ENCODE data around the gene HYAL3.
A peak's percentile ranks its signal among the peaks of the same experiment; 100 is the strongest.

The HYAL3 gene

GRCh38 chr3:50339485-50340146 lies 40.4 kb upstream of the HYAL3 start:
- Histone ChIP-seq H3K36me3 (ENCODE audit: control insufficient read depth, insufficient read depth, low read length) (no peaks in the 10 kb centered on the region), H3K4me1 (ENCODE audit: control insufficient read depth, insufficient read depth, low read length) (peaks cover 31% of the 10 kb centered on the region), H3K27me3 (ENCODE audit: control insufficient read depth, insufficient read depth, low read length) (peaks cover 56% of the 10 kb centered on the region), H3K27ac (ENCODE audit: low read depth, low read length) (no peak overlapping the region), H3K9ac (ENCODE audit: low read length) (no peak overlapping the region), H3K9me3 (ENCODE audit: control insufficient read depth, insufficient read depth, low read depth, low read length) (no peaks in the 10 kb centered on the region), H3K4me3 (ENCODE audit: low read depth, low read length) (peak overlapping the region; percentile 59; the same call in 1 of the 2 replicates)

- Histone ChIP-seq H3K36me3 (ENCODE audit: control insufficient read depth, insufficient read depth, low read length) (peaks cover 3% of the 10 kb centered on the region; the same call in 1 of the 2 replicates), H3K4me3 (ENCODE audit: low read depth, low read length) (no peak overlapping the region), H3K9me3 (ENCODE audit: control insufficient read depth, insufficient read depth, low read depth, low read length) (no peaks in the 10 kb centered on the region), H3K9ac (ENCODE audit: low read length) (no peak overlapping the region), H3K4me1 (ENCODE audit: control insufficient read depth, insufficient read depth, low read length) (peaks cover 35% of the 10 kb centered on the region), H3K27me3 (ENCODE audit: control insufficient read depth, insufficient read depth, low read length) (peaks cover 54% of the 10 kb centered on the region), H3K27ac (ENCODE audit: low read depth, low read length) (no peak overlapping the region)
These were observed 39.8 kb upstream of the HYAL3 start for GRCh38 chr3:50338965-50339364.

DNA sequence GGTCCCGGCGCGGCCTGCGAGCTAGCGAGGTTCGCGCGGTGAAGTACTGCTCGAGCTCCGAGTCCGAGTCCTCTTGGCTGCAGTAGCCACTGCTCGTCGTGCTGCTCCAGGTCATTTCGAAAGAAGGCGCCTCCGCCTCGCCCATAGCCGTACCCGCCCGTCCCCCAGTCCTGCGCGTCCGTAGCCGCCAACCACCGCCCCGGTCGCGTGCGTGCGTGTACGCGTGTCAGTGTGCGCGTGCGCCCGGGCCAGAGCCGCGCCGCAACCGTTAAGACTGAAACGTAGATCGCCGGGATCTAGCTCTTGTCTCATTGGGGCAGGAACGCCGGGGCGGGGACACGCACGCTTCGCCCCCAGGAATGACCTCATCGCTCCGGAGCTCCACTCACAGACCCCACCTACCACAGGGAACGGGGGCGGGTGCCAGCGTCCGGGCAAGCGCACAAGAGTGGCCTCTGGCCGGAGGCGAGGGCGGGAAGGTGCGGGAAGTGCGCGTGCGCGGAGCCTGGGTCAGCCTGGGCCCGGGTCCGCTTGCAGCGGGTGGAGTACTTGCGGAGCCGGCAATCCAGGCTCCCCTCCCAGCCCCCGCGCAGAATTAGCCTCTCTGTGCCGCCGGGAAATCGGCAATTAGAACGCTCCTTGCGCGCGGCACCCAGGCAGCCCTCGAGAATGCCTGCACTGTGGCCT lies 38.1 kb upstream of the HYAL3 start:
- H3K27me3 ChIP-seq (ENCODE audit: control insufficient read depth, insufficient read depth, low read length), result peaks cover 39% of the 10 kb centered on the region
- H3K4me3 ChIP-seq (ENCODE audit: low read depth, low read length), result peak overlapping the region; percentile 89
- H3K36me3 ChIP-seq (ENCODE audit: control insufficient read depth, insufficient read depth, low read length), result peaks cover 8% of the 10 kb centered on the region
- peak overlapping the region; percentile 90 for H3K27ac ChIP-seq (ENCODE audit: low read depth, low read length)
- peak overlapping the region; percentile 95 for H3K9ac ChIP-seq (ENCODE audit: low read length)
- H3K4me1 ChIP-seq (ENCODE audit: control insufficient read depth, insufficient read depth, low read length), result peaks cover 35% of the 10 kb centered on the region
- H3K9me3 ChIP-seq (ENCODE audit: control insufficient read depth, insufficient read depth, low read depth, low read length), result no peaks in the 10 kb centered on the region

DNA sequence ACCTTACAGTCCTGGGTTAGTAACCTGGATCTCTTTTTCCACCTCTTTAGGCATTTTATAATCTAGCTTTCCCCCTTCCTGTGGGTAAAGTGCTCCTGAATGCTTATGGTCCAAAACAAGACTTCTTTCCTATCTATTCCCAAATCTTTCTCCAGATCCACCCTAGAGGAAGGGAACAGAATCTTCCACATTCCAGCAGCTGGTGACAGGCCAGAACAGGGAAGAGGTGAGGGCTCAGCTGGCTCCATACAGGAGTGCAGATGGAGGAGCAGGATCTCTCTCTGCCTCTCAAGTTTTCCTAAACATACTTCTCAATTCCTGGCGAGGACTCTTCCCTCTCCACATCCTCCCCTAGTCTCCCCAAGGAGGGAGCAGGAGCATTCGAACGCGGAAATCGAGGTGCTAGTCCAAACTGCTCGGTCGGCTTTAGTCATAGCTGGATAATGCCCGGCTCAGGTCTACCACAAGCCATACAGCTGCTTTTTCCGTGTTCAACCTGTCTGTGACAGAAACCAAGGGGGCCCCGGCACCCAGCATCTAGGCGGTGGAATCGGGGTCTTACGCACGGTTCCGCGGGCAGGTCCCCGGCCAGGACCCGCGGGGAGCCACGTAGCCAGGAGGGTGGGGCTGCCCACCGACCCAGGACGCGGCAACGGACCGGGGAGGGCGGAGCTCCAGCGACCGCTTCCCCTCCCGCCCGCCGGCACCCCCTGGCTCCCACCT lies 37.4 kb upstream of the HYAL3 start:
- H3K36me3 ChIP-seq (ENCODE audit: control insufficient read depth, insufficient read depth, low read length), result peaks cover 15% of the 10 kb centered on the region
- H3K4me1 ChIP-seq (ENCODE audit: control insufficient read depth, insufficient read depth, low read length), result peaks cover 35% of the 10 kb centered on the region
- no peaks in the 10 kb centered on the region for H3K9me3 ChIP-seq (ENCODE audit: control insufficient read depth, insufficient read depth, low read depth, low read length)
- peak overlapping the region; percentile 95 for H3K9ac ChIP-seq (ENCODE audit: low read length)
- peak overlapping the region; percentile 89 for H3K4me3 ChIP-seq (ENCODE audit: low read depth, low read length)
- H3K27ac ChIP-seq (ENCODE audit: low read depth, low read length), result peak overlapping the region; percentile 90; the same call in 1 of the 2 replicates
- H3K27me3 ChIP-seq (ENCODE audit: control insufficient read depth, insufficient read depth, low read length), result peaks cover 32% of the 10 kb centered on the region

- peaks cover 23% of the 10 kb centered on the region for H3K4me1 ChIP-seq (ENCODE audit: control insufficient read depth, insufficient read depth, low read length)
- no peak overlapping the region for H3K9ac ChIP-seq (ENCODE audit: low read length)
- no peak overlapping the region for H3K4me3 ChIP-seq (ENCODE audit: low read depth, low read length)
- no peaks in the 10 kb centered on the region for H3K9me3 ChIP-seq (ENCODE audit: control insufficient read depth, insufficient read depth, low read depth, low read length)
- no peak overlapping the region for H3K27ac ChIP-seq (ENCODE audit: low read depth, low read length)
- H3K36me3 ChIP-seq (ENCODE audit: control insufficient read depth, insufficient read depth, low read length), result peaks cover 36% of the 10 kb centered on the region
- peaks cover 11% of the 10 kb centered on the region for H3K27me3 ChIP-seq (ENCODE audit: control insufficient read depth, insufficient read depth, low read length)
These were observed 35.3 kb upstream of the HYAL3 start for GRCh38 chr3:50334339-50335075.

GRCh38 chr3:50333744-50334328 lies 34.6 kb upstream of the HYAL3 start:
- Histone ChIP-seq H3K27ac (ENCODE audit: low read depth, low read length) (no peak overlapping the region), H3K9me3 (ENCODE audit: control insufficient read depth, insufficient read depth, low read depth, low read length) (no peaks in the 10 kb centered on the region), H3K4me3 (ENCODE audit: low read depth, low read length) (no peak overlapping the region), H3K36me3 (ENCODE audit: control insufficient read depth, insufficient read depth, low read length) (peaks cover 39% of the 10 kb centered on the region), H3K9ac (ENCODE audit: low read length) (no peak overlapping the region), H3K4me1 (ENCODE audit: control insufficient read depth, insufficient read depth, low read length) (peaks cover 23% of the 10 kb centered on the region), H3K27me3 (ENCODE audit: control insufficient read depth, insufficient read depth, low read length) (peaks cover 5% of the 10 kb centered on the region)

DNA sequence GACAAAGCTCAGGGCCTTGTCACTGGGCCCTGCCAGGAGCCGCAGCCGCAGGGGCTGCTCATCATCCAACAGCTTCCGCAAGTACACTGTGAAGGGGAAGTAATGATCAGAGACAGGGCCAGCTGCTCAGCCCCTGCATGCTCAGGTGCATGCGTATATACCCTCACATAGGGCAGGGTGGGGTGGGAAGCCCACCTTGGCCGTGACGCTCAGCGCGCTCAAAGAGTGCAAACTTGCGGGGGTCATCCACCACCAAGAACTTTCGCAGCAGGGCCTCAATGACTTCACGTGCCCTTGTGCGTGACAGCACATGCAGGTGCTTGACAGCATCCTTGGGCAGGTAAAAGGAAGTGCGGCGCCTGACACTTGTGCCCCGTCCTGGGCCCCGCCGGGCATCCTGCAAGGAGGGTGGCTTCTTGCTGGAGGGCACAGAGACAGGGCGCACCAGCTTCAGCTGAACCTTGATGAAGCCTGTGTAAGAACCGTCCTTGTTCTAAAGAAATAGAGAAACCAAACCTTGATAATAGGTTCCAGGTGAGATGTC lies 32.2 kb upstream of the HYAL3 start:
- Histone ChIP-seq H3K4me1 (ENCODE audit: control insufficient read depth, insufficient read depth, low read length) (peaks cover 14% of the 10 kb centered on the region), H3K9me3 (ENCODE audit: control insufficient read depth, insufficient read depth, low read depth, low read length) (no peaks in the 10 kb centered on the region), H3K27ac (ENCODE audit: low read depth, low read length) (no peak overlapping the region), H3K36me3 (ENCODE audit: control insufficient read depth, insufficient read depth, low read length) (peaks cover 39% of the 10 kb centered on the region), H3K27me3 (ENCODE audit: control insufficient read depth, insufficient read depth, low read length) (no peaks in the 10 kb centered on the region), H3K4me3 (ENCODE audit: low read depth, low read length) (no peak overlapping the region), H3K9ac (ENCODE audit: low read length) (no peak overlapping the region)

- no peak overlapping the region for H3K9ac ChIP-seq (ENCODE audit: low read length)
- H3K4me3 ChIP-seq (ENCODE audit: low read depth, low read length), result no peak overlapping the region
- no peaks in the 10 kb centered on the region for H3K27me3 ChIP-seq (ENCODE audit: control insufficient read depth, insufficient read depth, low read length)
- peaks cover 7% of the 10 kb centered on the region; the same call in 1 of the 2 replicates for H3K4me1 ChIP-seq (ENCODE audit: control insufficient read depth, insufficient read depth, low read length)
- H3K9me3 ChIP-seq (ENCODE audit: control insufficient read depth, insufficient read depth, low read depth, low read length), result no peaks in the 10 kb centered on the region
- H3K36me3 ChIP-seq (ENCODE audit: control insufficient read depth, insufficient read depth, low read length), result peaks cover 50% of the 10 kb centered on the region
- no peak overlapping the region for H3K27ac ChIP-seq (ENCODE audit: low read depth, low read length)
These were observed 31.1 kb upstream of the HYAL3 start for GRCh38 chr3:50330330-50330729.

DNA sequence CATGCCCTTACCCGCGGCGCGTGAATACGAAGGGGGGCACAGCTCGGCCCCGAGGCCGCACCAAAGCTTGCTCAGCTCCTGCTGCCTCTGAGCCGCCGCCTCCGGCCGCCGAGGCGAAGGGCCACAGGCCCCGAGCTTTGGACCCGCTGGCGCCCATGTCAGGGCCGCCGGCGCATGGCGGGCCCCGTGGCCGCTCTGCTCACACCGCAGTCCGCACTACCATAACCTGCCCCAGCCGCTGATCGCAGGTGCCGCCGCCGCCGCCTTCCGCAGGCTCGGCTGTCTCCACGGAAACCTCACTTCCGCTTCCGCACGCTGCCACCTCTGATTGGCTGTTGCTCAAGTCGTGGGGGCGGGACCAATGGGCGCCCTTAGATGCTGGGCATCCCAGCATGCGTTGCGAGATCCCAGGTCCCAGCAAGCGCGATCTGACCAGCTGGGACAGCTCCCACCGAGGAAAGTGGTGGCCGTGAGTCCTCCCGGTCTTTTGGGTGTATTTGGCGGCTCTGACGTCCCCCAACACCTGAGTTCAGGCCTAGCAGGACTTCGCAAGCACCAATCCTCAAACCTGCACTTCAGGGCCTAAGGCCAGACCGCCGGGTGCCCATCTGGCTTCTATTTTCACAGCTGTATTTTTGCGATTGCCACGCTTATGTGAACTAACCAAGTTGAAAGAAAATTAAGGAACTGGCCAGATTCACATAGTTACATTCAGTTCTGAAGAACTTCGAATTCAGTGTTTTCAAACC lies 28.9 kb upstream of the HYAL3 start, which contains the start of gene TUSC2:
Gene TUSC2 (minus strand): TSS at position 281 of the 749 bp plus-strand sequence. CDS start 124 bp downstream, at position 157.
- Histone ChIP-seq H3K4me3 (ENCODE audit: low read depth, low read length) (peak within 1 kb of the TSS; percentile 84), H3K27me3 (ENCODE audit: control insufficient read depth, insufficient read depth, low read length) (no peaks in the 10 kb centered on the region), H3K4me1 (ENCODE audit: control insufficient read depth, insufficient read depth, low read length) (peaks cover 12% of the 10 kb centered on the region), H3K27ac (ENCODE audit: low read depth, low read length) (peak within 1 kb of the TSS; percentile 3; the same call in 1 of the 2 replicates), H3K9ac (ENCODE audit: low read length) (peak within 1 kb of the TSS; percentile 77), H3K9me3 (ENCODE audit: control insufficient read depth, insufficient read depth, low read depth, low read length) (no peaks in the 10 kb centered on the region), H3K36me3 (ENCODE audit: control insufficient read depth, insufficient read depth, low read length) (peaks cover 44% of the 10 kb centered on the region)
